ENCODE data around the gene METTL21C.

GRCh38 chr13:102729560-102730270 is 34.9 kb upstream of the METTL21C start:
- no peak for TF ChIP-seq CTCF (IDR thresholded peaks at IDR 0.05)
- no peak for TF ChIP-seq POLR2A (IDR thresholded peaks at IDR 0.05)
